GM10248 (cell line): ENCODE measurements around the gene SUV39H2.

Experiments used
- CTCF ChIA-PET: fragments of 300-600 bp; sonication (Branson Sonifier 250); formaldehyde crosslinking; extraction: SDS; loops from one replicate; lab custom pipeline; 2021; ENCODE audit warnings: antibody characterized with exemption; lab: Yijun Ruan, JAX
- POLR2A ChIA-PET: fragments of 350-650 bp; sonication (Branson Sonifier 250); formaldehyde crosslinking; extraction: SDS; loops from one replicate; lab custom pipeline; 2020; ENCODE audit warnings: antibody characterized with exemption; lab: Yijun Ruan, JAX
- DNase-seq: peaks from one replicate; pipeline ENCODE4 v3.0.0; 2012; ENCODE audit errors: extremely low spot score
- CTCF ChIP-seq: IDR thresholded peaks from 2 replicates; pipeline ENCODE4 v1.5.1; 2012; ENCODE audit warnings: mild to moderate bottlenecking, low read depth; ENCODE audit errors: extremely low read depth, missing control alignments, control extremely low read depth

Gene SUV39H2, protein sequence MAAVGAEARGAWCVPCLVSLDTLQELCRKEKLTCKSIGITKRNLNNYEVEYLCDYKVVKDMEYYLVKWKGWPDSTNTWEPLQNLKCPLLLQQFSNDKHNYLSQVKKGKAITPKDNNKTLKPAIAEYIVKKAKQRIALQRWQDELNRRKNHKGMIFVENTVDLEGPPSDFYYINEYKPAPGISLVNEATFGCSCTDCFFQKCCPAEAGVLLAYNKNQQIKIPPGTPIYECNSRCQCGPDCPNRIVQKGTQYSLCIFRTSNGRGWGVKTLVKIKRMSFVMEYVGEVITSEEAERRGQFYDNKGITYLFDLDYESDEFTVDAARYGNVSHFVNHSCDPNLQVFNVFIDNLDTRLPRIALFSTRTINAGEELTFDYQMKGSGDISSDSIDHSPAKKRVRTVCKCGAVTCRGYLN

DNA sequence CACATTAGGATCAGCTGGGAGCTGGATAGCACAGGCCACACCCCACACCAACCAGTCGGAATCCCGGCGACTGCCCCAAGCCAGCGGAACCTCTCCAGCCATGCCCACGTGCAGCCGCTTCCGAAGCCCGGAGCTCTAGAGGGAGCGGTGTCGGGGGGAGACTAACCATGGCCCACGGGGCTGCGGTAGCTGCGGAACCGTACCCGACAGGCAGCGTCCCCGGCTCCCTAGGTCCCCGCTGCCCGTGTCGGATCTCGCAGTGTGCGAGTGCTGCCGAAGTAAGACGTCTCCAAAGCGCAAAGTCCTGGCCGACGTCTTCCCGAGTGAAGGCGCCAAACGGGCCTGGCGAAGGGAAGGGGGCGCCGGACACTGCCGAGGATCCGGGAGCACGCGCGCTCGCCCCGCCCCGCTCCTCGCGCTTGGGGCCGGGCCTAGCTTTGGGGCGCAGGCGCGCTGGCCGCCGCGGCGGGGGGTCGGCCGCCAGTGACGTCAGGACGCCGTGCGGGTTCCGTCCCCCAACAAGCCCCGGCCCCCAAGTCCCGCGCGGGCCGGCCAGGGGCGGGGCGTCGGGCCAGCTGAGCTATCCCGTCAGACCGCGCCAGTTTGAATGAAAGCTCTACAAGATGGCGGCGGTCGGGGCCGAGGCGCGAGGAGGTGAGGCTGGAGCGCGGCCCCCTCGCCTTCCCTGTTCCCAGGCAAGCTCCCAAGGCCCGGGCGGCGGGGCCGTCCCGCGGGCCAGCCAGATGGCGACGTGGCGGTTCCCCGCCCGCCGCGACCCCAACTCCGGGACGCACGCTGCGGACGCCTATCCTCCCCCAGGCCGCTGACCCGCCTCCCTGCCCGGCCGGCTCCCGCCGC lies at the start of gene SUV39H2:
TSS of gene SUV39H2 (plus strand) at position 601 of the 858 bp plus-strand sequence. CDS start at position 624, 23 bp downstream.
- peak; percentile 100 for DNase-seq
- TF ChIP-seq CTCF = peak; percentile 12
- CTCF ChIA-PET = interaction anchor here (1.0 to 2.9 kb wide), 16 partner anchors 8 to 269 kb away, joined by 3 to 11 read pairs (median 4); partner anchors contain the start of genes CDNF, DCLRE1C, HSPA14 and MSANTD7
- POLR2A ChIA-PET = interaction anchor here (1.0 to 1.7 kb wide), 3 partner anchors 40 to 81 kb away, joined by 4 to 7 read pairs (median 4); partner anchors contain the start of genes CDNF, DCLRE1C, HSPA14 and MEIG1

DNA sequence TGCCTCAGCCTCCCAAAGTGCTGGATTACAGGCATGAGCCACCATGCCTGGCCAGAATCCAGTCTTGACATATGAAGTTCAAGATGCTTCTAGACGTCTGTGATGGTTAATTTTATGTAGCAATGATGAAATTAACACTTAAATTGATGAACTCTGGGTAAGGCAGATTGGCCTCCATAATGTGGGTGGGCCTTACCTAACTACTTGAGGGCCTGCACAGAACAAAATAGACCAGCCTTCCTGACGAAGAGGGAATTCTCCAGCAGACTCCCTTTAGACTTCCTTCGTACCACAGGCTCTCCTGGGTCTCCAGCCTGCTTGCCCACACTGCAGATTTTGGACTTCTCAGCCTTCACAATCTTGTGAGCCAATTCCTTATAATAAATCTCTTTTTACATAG lies 45.6 kb upstream of the SUV39H2 start:
- TF ChIP-seq CTCF = no peak
- ChIA-PET POLR2A (no interaction called here), CTCF (no interaction called here)
- DNase-seq = no peak

GRCh38 chr10:14836208-14836607 lies 42.5 kb upstream of the SUV39H2 start:
- DNase-seq = no peak
- CTCF ChIA-PET = interaction anchor here (1.2 to 3.1 kb wide), 5 partner anchors 9 to 338 kb away, joined by 3 to 16 read pairs (median 7); no protein-coding TSS in a partner anchor
- POLR2A ChIA-PET = no interaction called here
- no peak for TF ChIP-seq CTCF

GRCh38 chr10:14837003-14837756 lies 41.5 kb upstream of the SUV39H2 start:
- no peak for TF ChIP-seq CTCF
- DNase-seq = no peak
- POLR2A ChIA-PET = interaction anchor here (1.2 to 1.5 kb wide), 3 partner anchors 11 to 652 kb away, joined by 4 to 5 read pairs (median 5); no protein-coding TSS in a partner anchor
- CTCF ChIA-PET = interaction anchor here (0.8 to 3.1 kb wide), 15 partner anchors 8 to 339 kb away, joined by 3 to 17 read pairs (median 4); partner anchors contain the start of genes MEIG1 and SUV39H2

GRCh38 chr10:14837757-14838581 lies 40.7 kb upstream of the SUV39H2 start, which contains the start of the genes CDNF, HSPA14 and MSANTD7:
Gene CDNF (minus strand): TSS chr10:14838037. CDS start chr10:14837946, 91 bp downstream.
Gene HSPA14 (plus strand): TSS chr10:14838306. CDS start chr10:14838403, 97 bp downstream.
Gene MSANTD7 (plus strand): TSS chr10:14838306. CDS start chr10:14842285, 3,979 bp downstream.
- ChIA-PET POLR2A (interaction anchor here (0.7 to 1.5 kb wide), 6 partner anchors 10 to 653 kb away, joined by 3 to 7 read pairs (median 4); partner anchors contain the start of gene SUV39H2), CTCF (interaction anchor here (0.8 to 3.1 kb wide), 17 partner anchors 9 to 340 kb away, joined by 3 to 17 read pairs (median 4); partner anchors contain the start of genes MEIG1 and SUV39H2)
- DNase-seq = peak; percentile 99
- TF ChIP-seq CTCF = no peak
